ENCODE results near the gene BCL2.

BCL2 gene

DNA sequence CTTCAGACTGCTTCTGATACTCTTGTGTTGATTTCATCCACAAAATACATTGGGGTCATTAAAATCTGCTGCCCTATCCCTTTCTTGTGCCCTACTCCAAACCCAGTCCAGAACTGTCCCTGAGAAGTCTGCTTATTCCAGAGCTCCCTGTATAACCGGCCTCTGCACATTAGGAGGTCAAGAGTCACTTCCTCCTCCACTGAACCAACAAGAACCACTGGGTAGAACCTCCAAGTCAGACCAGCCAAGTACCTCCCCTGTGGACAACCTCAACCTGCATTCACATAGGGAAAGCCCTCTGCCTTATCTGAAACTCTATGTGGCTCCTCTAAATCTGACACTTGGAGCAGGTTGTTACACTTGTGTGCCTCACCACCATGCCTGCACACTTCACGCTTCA lies 25.3 kb upstream of the BCL2 start:
- ATAC-seq (ENCODE audit: low read depth) (no peak), DNase-seq (ENCODE audit: low spot score in 2 of 2) (no peak)
- H3K9me3 Mint-ChIP-seq = no peaks in the 10 kb centered on the region
- H3K27ac Mint-ChIP-seq = no peak overlapping the region
- no peaks in the 10 kb centered on the region for H3K27me3 Mint-ChIP-seq
- no peak overlapping the region for H3K4me3 Mint-ChIP-seq
- H3K36me3 Mint-ChIP-seq = peaks cover 29% of the 10 kb centered on the region
- H3K4me1 Mint-ChIP-seq = peaks cover 3% of the 10 kb centered on the region

DNA sequence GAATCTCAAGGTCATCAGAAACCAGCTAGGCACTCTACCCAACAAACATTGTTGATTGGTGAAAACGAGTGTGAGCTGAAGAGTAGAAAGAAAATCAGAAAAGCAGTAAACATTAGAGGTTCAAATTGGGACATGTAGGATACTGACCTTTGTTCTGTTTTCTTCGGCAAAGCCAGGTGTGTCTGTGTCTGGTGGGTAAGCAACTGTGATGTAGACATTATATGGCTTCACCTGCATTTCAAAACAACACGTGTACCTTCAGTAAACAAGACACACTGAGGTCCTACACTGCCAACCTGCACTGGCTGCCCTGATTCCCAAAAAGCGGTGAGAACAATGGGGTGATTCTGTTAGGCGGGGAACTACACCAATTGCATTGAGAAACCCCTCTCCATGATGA lies 24.7 kb upstream of the BCL2 start:
- Mint-ChIP-seq H3K4me3 (no peak overlapping the region), H3K27me3 (no peaks in the 10 kb centered on the region), H3K27ac (no peak overlapping the region), H3K9me3 (no peaks in the 10 kb centered on the region), H3K36me3 (peaks cover 27% of the 10 kb centered on the region), H3K4me1 (peaks cover 3% of the 10 kb centered on the region)
- DNase-seq (ENCODE audit: low spot score in 2 of 2) (no peak), ATAC-seq (ENCODE audit: low read depth) (no peak)

DNA sequence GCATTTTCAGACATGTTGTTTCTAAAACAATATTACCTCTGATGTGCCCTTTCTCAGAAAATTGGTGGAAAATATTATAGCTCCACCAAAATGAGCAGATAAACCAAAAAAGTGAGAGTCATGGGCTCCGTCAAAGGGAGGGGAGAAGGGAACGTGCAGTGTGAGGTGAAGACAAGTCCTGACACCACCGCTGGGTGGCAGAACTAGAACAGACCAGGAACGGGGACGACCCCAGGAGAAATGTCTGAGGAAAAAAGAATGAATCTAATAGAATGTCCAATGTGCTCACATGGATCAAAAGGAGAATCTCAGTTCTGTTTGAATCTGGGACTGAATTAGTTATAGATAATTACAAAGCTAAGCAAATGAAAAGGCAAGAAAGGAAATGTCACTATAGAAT lies 22.6 kb upstream of the BCL2 start:
- Mint-ChIP-seq H3K9me3 (no peaks in the 10 kb centered on the region), H3K4me1 (no peaks in the 10 kb centered on the region), H3K27ac (no peak overlapping the region), H3K27me3 (no peaks in the 10 kb centered on the region), H3K36me3 (peaks cover 25% of the 10 kb centered on the region), H3K4me3 (no peak overlapping the region)
- peak; percentile 56 for ATAC-seq (ENCODE audit: low read depth)
- no peak for DNase-seq (ENCODE audit: low spot score in 2 of 2)

DNA sequence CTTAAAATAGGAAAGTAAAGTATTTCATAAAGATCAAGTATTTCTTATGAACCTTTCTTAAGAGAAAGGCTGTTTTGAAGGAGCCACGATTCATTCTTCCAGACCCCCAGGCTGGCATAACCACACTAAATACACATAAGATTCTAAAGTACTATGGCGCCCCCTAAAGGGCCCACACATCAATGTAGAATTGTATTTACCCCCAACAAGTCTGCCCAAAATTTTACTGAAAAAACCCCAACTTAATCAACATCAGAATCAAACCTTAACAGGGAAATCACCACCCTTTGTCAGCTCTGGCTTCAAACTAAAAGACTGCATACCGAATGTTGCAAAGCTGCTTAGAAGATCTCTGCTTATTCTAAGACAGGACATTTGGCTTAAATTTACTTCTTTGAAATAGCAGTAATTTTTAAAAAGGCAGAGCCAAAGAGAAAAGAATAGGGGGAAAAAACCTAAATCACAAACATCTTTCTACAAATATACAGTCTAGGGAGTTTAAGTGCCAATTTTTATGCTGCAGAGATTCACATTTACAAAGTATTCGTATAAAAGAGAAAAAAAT lies 20.4 kb upstream of the BCL2 start:
- DNase-seq (ENCODE audit: low spot score in 2 of 2) (peak; percentile 21 to 27), ATAC-seq (ENCODE audit: low read depth) (peak; percentile 66)
- H3K9me3 Mint-ChIP-seq = no peaks in the 10 kb centered on the region
- peaks cover 20% of the 10 kb centered on the region for H3K36me3 Mint-ChIP-seq
- H3K27me3 Mint-ChIP-seq = no peaks in the 10 kb centered on the region
- H3K4me1 Mint-ChIP-seq = no peaks in the 10 kb centered on the region
- H3K27ac Mint-ChIP-seq = no peak overlapping the region
- no peak overlapping the region for H3K4me3 Mint-ChIP-seq

DNA sequence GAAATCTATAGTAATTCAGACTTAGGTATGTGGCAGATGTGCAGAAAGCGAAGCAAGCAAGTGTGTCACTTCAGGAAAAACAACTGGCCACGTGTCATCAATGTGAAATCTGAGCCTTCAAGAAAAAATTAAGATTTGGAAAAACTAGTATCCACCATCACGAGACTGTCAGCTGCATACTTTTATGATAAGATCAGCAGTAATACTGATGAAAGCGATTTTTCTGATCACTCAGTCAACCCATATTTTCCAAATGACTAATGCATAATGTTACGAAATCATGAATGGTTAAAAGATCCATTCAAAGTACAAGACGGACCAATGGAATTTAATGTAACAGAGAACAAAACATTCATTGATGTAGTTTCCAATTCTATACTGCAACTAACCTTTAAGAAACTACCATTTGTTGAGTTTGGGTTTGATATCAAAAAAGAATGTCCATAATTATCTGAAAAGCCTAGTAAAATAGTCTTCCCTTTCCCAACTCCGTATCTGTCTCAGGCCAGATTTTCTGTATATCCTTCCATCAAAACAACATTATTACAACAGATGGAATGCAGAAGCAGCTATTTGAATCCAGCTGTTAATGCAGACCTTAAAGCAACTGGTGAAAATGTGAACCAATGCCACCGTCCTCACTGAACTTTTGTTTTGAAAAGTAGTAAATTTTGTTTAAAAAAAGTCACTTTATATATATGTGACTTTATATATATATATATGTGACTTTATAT lies 17.0 kb upstream of the BCL2 start:
- no peak for ATAC-seq (ENCODE audit: low read depth)
- no peaks in the 10 kb centered on the region for H3K9me3 Mint-ChIP-seq
- DNase-seq (ENCODE audit: low spot score in 2 of 2) = no peak
- no peak overlapping the region for H3K27ac Mint-ChIP-seq
- H3K27me3 Mint-ChIP-seq = no peaks in the 10 kb centered on the region
- H3K36me3 Mint-ChIP-seq = peaks cover 16% of the 10 kb centered on the region
- no peaks in the 10 kb centered on the region for H3K4me1 Mint-ChIP-seq
- H3K4me3 Mint-ChIP-seq = no peak overlapping the region

DNA sequence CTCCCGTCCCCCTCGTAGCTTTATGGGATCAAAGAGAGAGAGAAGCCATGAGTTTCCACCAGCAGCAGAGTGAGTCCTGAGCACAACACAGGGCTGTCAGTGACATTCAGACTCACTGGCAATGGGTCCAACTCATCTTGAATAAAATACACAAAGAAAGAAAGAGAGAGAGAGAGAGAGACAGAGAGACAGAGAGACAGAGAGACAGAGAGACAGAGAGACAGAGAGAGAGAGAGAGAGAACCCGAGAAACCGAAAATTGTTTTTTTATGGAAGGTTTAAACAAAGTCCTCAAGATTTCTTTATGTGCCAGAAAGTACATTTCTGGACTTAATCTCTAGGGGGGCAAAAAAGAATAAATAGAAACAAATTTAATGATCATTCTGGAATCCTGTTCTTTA lies 11.5 kb upstream of the BCL2 start:
- no peak for ATAC-seq (ENCODE audit: low read depth)
- Mint-ChIP-seq H3K4me1 (no peaks in the 10 kb centered on the region), H3K27ac (no peak overlapping the region), H3K36me3 (peaks cover 13% of the 10 kb centered on the region), H3K4me3 (no peak overlapping the region), H3K9me3 (no peaks in the 10 kb centered on the region), H3K27me3 (no peaks in the 10 kb centered on the region)
- no peak for DNase-seq (ENCODE audit: low spot score in 2 of 2)

DNA sequence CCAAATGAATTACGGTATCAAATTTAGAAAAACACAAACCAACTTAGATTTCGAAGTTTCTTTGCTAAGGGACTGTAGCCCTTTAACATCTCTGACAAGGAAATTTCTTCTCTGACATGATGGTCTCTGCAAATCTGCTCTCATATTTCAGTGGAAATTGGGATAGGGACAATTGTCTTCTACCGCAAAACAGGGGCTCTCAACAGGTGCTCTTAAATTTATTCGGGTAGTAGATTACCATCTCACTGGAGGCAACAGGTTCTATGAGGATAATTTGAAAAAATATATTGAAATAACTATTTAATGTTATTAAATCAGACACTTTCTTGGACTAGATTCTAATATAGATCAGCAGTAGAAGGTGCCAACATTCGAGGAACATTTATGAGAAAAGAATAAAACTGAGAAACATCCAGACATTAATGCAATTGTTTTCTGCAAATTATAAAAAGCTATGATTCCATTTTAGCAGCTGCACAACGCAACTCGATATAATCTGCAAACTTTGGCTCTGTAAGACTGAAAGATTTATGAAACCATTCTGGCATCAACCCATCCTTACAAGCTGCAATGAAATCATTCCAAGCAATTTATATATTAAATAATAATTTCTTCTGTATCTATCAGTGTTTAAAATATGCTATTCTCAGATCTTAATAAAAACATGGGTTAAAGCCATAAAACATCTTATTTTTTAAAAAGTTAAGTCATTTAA lies 10.0 kb upstream of the BCL2 start:
- Mint-ChIP-seq H3K27me3 (no peaks in the 10 kb centered on the region), H3K4me1 (no peaks in the 10 kb centered on the region), H3K9me3 (no peaks in the 10 kb centered on the region), H3K36me3 (peaks cover 11% of the 10 kb centered on the region), H3K4me3 (no peak overlapping the region), H3K27ac (no peak overlapping the region)
- no peak for ATAC-seq (ENCODE audit: low read depth)
- DNase-seq (ENCODE audit: low spot score in 2 of 2) = no peak

DNA sequence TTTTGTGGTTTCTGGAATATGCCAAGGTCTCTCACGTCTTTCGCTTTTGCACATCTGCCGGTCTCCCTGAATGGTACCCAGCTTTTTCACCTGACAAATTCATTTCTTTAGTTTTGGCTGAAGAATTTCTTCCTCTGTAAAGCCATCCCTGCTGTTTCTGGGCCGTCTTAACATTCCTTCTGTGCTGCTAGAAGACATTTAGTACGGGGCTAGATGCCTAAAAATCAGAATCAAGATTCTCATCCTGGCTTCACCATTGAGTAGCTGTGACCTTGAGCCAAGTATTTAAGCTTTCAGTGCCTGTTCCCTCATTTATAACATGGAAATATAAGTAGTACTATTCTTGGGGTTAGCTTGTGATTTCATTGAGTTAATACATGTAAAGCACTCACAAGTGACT lies 6.4 kb upstream of the BCL2 start:
- no peak overlapping the region for H3K4me3 Mint-ChIP-seq
- H3K27me3 Mint-ChIP-seq = no peaks in the 10 kb centered on the region
- H3K9me3 Mint-ChIP-seq = no peaks in the 10 kb centered on the region
- peaks cover 3% of the 10 kb centered on the region for H3K36me3 Mint-ChIP-seq
- H3K4me1 Mint-ChIP-seq = peaks cover 14% of the 10 kb centered on the region
- ATAC-seq (ENCODE audit: low read depth) (no peak), DNase-seq (ENCODE audit: low spot score in 2 of 2) (no peak)
- no peak overlapping the region for H3K27ac Mint-ChIP-seq

DNA sequence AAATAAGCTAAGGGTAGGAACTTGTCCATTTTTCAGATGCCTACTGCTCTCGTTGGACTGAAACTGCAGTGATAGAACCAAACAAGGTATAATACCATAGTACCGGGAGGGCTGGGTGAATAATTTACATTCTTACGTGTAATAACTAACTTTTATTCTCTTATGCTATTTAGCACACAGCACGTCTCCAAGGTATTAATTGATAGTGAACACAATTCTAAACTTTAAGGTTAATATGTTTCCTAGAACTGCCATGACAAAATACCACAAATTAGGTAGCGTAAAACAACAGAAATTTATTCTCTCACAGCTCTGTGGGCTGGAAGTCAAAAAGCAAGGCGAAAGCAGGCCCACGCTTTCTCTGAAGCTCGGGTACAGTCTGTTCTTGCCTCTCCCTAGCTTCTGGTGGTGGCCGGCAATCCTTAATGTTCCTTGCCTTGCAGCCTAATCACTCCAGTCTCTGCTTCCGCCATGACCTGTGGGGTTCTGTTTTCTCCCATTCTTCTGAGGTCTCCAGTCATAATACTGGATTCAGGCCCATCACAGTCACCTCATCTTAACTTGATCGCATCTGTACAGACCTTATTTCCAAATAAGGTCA lies 5.6 kb upstream of the BCL2 start:
- DNase-seq (ENCODE audit: low spot score in 2 of 2) (no peak), ATAC-seq (ENCODE audit: low read depth) (no peak)
- Mint-ChIP-seq H3K27ac (no peak overlapping the region), H3K27me3 (no peaks in the 10 kb centered on the region), H3K4me1 (peaks cover 17% of the 10 kb centered on the region), H3K9me3 (no peaks in the 10 kb centered on the region), H3K4me3 (no peak overlapping the region), H3K36me3 (peaks cover under 1% of the 10 kb centered on the region)

DNA sequence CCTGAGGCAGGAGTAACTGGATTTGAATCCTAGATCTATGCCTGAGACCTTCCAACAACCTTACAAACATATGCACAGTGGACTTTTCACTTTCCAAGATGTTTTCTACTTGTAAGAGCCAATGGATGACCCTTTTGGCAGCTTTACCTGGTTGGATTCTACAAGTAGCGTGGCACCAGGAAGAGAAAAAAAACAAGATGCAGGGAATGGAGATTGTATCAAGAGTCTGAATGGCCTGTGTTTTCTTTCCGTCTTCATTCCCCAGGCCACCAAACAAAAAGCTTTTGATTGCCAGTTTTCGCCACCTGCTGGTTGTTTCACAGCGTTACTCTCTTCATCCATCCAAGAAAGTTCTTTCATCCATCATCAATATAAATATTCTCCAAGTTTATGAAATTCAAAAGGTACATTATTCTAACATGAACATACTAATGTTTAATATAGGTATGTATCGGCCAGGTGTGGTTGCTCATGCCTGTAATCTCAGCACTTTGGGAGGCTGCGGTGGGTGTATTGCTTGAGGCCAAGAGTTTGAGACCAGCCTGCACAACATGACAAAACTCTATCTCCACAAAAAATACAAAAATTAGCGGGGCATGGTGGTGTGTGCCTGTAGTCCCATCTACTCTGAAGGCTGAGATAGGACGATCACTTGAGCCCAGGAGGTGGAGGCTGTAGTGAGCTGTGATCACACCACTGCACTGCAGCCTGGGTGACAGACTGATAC lies 3.5 kb upstream of the BCL2 start:
- ATAC-seq (ENCODE audit: low read depth) (no peak), DNase-seq (ENCODE audit: low spot score in 2 of 2) (peak; percentile 43 to 60)
- peaks cover under 1% of the 10 kb centered on the region for H3K36me3 Mint-ChIP-seq
- H3K4me3 Mint-ChIP-seq = no peak overlapping the region
- H3K9me3 Mint-ChIP-seq = no peaks in the 10 kb centered on the region
- H3K27ac Mint-ChIP-seq = peak overlapping the region; percentile 2
- no peaks in the 10 kb centered on the region for H3K27me3 Mint-ChIP-seq
- peaks cover 17% of the 10 kb centered on the region for H3K4me1 Mint-ChIP-seq

DNA sequence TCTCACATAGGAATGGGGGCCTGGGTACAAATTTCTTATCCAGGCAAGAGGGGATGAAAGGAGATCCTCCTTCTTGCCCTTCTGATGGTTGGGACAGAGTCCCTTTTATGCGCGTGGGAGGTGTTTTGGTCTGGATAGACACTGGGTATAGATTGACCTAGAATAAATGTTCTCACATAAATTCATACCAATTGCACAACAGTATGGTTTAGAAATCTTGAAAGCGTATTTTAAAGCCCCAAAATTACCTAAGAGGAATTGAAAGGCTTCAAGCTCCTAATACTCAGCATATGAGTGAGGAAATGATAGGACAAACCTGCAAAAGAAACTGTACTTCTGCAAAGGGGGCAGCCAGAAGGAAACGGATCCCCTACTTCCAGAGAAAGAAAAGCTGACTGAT lies 2.6 kb upstream of the BCL2 start:
- Mint-ChIP-seq H3K36me3 (peaks cover 3% of the 10 kb centered on the region), H3K27ac (peak overlapping the region; percentile 2), H3K9me3 (no peaks in the 10 kb centered on the region), H3K4me3 (no peak overlapping the region), H3K4me1 (peaks cover 17% of the 10 kb centered on the region), H3K27me3 (no peaks in the 10 kb centered on the region)
- DNase-seq (ENCODE audit: low spot score in 2 of 2) (no peak), ATAC-seq (ENCODE audit: low read depth) (no peak)

DNA sequence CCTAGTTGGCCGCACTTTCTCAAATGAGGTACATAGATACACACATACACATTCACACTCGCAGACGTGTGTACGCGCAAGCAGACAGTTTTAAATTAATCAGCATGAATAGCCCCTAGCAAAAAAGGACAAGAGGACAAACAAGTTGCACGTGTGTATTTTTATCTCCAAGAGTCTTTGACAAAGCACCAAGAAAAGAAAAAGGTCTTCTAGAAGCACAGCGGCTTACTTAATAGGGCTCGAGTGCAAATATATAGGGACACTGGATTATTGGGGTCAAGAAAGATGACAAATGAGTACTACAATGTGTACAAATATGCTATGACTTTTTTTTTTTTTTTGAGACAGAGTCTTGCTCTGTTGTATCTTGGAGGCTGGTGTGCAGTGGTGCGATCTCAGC lies 1.7 kb upstream of the BCL2 start:
- Mint-ChIP-seq H3K4me1 (peaks cover 20% of the 10 kb centered on the region), H3K36me3 (peaks cover 5% of the 10 kb centered on the region), H3K9me3 (no peaks in the 10 kb centered on the region), H3K27me3 (no peaks in the 10 kb centered on the region), H3K4me3 (peak overlapping the region; percentile 89), H3K27ac (peak overlapping the region; percentile 99)
- ATAC-seq (ENCODE audit: low read depth) (no peak), DNase-seq (ENCODE audit: low spot score in 2 of 2) (no peak)

DNA sequence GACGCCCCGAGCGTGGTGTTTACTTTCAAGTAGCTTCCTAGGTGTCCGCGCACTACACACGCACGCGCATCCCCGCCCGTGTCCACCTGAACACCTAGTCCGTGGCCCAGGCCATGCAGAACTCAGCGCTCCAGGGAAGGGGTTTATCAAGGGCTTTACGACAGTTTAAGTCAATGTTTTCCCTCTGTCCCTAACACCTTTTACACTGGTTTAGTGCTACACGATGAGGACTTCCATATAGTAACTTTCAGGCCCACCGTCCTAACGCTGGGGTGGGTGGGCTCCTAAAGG lies 1.4 kb upstream of the BCL2 start:
- peak overlapping the region; percentile 99 for H3K27ac Mint-ChIP-seq
- DNase-seq (ENCODE audit: low spot score in 2 of 2) = no peak
- no peaks in the 10 kb centered on the region for H3K27me3 Mint-ChIP-seq
- no peaks in the 10 kb centered on the region for H3K9me3 Mint-ChIP-seq
- H3K4me3 Mint-ChIP-seq = peak overlapping the region; percentile 89
- no peak for ATAC-seq (ENCODE audit: low read depth)
- H3K36me3 Mint-ChIP-seq = peaks cover 5% of the 10 kb centered on the region
- peaks cover 20% of the 10 kb centered on the region for H3K4me1 Mint-ChIP-seq
